Measurements from ENCODE around the gene COL6A2.
"Not testable (repeated sequence)": the region's sequence is repeated elsewhere in the genome, so short reads cannot be mapped to it uniquely, and the experiment has no call there.

The COL6A2 gene

DNA sequence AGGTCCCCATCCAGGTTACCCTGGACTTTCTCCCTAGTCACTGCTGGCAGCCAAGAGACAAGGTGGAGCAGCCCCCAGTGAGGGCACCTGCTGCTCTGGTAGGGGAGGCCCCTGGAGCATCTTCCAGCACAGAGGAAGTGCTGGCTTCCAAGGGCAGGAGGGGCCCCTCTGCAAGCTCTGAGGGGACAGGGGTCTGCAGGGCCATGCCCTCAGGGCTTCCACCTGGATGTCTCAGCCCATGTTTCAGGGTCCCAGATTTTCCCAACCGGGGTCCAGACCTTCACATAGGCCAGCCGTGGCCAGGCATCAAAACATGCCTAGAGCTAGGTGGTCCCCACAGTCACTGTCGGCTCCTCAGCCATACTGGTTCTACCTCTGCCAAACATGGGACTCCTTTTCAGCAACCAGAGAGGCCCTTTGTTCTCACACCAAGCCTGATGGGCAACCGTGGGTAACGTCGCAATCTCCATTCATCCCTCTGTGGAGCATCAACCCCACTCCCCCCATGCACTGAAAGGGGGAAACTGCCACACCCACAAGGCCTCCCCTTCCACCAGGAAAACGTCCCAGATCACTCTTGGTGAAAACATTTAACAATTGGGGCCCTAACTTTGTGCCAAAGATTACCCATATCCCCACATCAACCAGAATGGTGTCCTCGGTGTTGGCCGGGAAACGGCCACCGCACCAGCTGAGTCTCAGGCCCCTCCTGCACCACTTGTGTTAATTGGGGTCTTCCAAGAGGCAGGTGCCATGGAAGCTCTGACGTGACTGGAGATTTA is 1.9 kb upstream of the COL6A2 start:
- DNase-seq, result no peak

DNA sequence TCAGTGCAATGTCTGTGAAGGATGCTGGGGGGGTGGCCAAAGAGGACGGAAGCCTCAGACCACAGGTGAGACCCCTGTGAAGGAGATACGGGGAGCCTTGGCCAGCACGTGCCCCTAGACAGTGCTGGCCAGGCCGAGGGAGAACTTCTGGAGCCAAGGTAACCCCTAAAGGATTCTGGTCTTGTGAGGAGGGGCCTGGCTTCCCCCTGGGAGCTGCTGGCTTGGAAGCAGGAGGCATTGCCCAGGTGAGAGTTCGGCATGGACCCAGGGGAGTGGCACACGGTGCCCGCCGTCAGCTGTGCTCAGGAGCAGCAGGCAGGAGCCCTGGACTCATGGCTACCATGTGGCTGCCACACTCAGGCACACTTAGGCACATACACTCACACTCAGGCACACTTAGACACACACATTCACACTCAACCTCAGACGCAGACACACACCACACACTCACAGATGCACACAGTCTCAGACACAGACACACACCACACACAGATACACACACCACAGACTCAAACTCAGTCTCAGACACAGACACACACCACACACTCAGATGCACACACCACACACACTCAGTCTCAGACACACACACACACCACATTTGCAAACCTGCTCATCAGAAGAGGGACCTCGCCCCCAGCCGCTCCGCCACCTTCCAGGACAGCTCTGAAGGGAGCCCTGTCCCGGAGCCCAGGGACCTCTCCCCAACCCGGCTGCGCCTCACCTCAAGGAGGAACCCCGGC is 1.1 kb upstream of the COL6A2 start:
- no peak for DNase-seq

DNA sequence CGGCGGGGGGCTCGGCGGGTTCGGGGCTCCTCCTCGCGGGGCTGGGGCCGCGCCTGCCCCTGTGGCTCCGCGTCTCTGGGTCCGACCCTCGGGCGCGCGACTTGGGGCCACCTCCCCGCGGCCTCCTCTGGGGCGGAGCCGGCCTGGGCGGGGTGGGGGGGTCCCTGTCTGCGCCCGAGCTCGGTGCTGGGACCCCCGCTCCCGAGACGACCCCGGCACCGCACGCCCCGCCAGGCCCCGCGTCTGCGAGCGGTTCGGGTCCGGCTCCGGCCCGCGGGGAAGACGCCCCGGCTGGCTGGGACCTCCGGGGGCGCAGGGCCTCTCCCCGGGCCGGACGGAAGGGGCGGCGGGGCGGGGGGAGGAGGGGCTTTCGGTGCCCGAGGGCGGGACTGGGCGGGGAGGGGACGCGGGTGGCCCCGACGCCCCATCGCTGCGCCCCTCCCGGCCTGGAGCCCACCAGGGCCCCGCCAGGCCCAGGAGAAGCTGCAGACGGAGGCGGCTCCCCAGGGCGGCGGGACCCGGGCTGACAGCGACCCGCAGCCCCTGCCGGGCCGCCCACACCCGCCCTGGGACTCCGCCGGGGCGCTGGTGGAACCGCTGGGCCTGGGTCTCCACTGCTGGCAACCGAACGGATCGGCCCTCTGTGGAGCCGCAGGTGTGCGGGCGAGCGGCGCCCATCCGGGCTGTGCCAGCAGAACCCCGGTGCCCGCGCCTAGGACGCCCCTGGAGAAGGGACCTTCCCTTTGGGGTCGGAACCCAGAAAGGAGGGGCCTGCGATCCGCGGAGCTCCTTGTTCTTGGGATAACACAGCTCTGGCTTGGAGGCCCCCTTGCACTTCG is 610 bp downstream of the COL6A2 start:
- no peak for DNase-seq

DNA sequence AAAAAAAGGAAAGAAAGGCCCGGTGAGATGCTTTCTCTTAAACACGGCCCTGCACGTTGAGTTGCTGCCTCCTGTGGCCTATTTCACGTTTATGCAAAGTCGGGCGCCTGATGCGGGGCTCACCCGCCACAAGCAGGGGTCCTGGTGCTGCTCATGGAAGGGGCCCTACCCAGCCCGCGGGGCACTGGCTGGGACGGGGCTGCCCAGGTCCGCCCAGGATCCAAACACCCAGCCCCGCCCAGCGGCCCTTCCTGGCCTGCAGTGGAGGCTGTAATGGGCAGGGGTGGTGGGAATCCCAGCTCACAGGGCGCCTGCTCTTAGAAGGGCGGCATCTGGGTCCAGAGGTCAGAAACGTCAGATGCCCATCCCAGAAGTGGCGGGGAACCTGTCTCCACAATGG is 1.6 kb downstream of the COL6A2 start:
- DNase-seq, result no peak

DNA sequence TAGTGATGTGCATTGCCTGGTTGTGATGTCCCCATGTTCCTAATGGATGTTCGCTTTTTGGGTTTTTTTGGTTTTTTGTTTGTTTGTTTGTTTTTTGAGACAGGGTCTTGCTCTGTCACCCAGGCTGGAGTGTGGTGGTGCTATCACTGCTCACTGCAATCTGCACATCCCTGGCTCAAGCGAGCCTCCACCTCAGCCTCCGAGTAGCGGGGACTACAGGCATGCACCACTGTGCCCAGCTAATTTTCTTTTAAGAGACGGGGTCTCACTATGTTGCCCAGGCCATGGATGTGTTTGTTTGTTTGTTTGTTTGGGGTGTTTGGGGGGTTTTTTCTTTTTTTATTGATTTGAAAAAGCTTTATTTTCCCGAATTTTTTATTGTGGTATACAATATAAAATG is 2.1 kb downstream of the COL6A2 start:
- DNase-seq, result no peak

DNA sequence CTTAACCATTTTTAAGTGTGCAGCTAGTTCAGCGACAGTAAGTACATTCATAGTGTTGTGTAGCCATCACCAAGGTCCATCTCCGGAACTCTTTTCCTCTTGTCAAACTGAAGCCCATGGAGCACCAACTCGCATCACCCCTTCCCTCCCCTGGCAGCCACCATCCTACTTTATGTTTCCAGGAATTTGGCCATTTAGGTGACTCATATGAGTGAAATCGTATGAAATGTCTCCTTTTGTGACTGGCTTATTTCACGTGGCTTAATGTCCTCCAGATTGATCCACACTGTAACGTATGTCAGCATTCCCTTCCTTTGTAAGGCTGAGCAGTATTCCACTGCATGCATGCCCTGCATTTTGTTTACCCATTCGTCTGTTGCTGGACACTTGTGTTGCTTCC is 2.5 kb downstream of the COL6A2 start:
- no peak for DNase-seq

DNA sequence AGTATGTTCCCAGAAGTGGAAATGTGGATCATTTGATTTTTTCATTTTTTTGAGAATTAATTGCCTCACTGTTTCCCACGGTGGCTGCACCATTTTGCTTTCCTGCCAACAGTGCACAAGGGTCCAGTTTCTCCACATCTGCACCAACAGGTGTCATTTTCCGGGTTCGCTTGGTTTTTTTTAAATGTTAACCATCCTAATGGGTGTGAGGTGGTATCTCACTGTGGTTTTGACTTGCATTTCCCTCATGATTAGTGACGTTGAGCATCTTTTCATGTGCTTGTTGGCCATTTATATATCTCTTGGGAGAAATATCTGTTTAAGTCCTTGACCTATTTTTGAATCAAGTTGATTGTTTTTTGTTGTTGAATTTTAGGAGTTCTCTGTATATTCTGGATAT is 3.0 kb downstream of the COL6A2 start:
- DNase-seq, result no peak

DNA sequence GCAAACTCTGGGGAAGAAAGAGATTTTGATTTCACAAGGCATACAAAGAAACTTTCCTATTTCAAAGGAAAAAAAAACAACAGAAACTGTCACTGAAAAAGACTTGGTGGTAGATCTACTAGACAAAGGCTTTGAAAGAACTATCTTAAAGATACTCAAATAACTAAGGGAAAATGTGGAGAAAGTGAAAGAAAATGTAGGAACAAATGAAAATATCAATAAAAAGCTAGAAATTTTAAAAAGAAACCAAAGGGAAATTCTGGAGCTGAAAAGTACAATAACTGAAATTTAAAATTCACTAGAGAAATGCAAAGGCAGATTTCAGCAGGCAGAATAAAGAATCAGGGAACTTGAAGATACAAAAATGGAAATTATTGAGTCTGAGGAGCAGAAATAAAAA is 6.2 kb downstream of the COL6A2 start:
- no peak for DNase-seq

DNA sequence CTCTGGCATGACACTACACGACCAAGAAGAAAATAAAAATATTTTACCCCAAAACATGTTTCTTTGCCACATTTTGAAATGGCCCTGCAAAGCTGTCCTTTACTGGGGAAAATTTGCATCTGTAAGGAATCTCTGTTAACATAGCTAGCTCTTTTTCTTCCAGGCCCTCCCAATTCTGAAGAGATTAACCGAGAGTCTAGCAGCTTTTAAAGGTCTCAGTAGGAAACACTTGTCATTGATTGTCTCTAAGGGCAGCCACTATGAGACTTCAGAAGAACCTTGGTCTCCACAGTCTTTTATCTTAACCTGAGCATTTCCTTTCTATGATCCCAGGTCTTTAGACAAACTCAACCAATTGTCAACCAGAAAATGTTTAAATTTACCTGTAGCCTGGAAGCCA is 9.5 kb downstream of the COL6A2 start:
- DNase-seq, result not testable (repeated sequence)

DNA sequence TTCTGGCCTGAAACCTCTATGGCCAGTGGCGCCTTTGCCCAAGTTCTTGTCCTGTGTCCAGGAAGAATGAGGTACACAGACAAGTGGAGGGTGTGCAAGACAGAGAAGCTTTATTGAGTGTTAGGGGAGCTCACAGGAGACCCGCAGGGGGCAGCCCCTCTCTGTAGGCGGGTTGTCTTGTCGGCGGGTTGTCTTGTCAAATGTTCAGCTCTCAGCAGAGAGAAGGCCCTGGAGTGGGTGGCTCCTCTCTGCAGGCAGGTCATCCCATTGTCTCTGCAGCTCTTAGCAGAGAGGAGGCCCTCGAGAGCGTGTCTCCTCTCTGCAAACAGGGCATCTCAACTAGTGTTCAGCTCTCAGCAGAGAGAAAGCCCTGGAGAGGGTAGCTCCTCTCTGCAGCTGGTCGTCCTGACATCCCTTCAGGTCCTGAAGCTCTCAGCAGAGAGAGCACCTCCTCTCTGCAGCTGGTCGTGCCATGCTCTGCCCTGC is 11.0 kb downstream of the COL6A2 start:
- no peak for DNase-seq

DNA sequence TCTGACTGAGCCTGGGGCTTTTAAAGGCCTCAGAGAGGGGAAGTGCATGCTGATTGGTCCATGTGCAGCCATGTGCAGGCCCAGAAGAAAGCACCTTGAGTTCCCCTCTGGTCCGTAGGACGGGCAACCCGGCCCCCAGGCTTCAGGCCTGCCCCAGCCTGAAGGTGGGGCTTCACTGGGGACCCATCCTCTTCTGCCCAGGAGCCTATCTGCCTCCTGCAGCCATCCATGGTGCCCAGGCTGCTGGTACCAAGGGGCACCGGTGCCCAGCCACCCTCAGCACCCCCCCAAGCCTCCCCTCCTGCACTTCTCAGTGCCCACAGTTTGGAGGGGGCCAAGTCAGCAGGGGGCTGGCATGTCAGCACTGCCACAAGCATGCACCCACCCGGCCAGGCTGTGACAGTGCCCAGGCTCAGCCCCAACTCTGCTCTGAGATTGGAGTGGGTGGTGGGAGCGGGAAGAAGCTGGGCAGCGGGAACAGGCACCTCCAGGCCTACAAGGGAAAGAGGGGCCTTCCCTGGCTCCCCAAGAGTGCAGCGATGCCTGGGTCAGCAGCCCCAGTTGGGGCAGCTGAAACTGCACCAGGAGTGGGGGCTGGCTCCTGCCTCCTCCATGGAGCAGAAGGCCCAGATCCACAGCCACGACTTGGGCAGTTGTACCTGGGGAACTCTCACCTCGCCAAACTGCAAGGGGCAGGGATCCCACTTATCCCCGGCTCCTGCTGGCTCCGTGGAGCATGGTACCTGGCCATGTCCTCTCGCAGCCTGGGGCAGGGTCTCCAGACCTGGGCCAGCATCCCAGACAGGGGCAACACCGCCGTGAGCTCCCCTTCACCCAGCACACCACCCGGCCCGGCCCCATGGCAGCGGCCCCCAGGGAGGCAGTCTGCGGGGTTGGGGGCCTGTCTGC is 11.7 kb downstream of the COL6A2 start:
- DNase-seq, result no peak

DNA sequence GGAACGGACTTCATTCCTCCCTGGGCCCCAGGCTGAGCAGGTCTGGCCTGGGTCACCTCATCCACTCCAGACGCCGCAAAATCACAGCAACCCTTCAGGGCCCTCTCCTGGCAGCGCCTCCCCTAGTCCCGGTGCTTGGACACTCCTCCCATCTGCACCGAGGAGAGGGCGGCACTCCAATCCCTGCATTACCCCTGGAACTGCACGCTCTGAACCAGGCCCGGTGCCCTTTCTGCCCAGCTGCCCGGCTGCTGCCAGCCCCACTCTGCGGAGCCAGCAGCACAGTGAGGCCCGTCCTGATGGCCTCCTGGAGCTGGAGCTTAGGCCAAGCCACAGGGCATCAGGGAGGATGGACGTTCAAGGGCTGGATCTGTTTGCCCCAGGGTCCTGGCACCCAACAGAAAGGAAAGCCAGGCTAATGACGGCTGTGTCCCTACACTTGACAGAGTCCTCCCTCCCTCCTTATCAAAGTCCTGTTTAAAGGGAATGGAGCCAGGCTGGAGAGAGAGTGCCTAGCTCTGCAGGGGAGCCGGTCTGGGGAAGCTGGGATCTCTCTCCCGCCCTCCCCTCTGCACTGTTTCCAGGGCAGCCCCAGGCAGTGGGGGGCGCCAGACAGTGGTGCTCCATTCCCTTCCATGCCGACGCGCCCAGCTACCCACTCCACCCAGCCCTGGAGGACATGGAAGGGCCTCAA is 12.7 kb downstream of the COL6A2 start:
- DNase-seq, result no peak

DNA sequence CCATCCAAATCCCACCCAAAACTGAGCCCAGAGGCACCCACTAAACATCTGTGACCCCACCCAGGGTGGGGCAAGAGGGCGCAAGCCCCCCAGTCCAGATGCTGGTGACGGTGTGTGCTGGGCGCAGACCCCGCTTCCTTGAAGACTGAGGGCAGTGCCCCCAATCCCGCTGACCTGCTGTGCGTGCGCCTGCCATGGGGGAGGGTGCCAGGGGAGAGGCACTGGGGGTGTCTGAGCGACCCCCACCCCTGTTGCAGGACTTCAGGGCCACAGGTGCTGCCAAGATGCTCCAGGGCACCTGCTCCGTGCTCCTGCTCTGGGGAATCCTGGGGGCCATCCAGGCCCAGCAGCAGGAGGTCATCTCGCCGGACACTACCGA is 13.3 kb downstream of the COL6A2 start:
- DNase-seq, result no peak

DNA sequence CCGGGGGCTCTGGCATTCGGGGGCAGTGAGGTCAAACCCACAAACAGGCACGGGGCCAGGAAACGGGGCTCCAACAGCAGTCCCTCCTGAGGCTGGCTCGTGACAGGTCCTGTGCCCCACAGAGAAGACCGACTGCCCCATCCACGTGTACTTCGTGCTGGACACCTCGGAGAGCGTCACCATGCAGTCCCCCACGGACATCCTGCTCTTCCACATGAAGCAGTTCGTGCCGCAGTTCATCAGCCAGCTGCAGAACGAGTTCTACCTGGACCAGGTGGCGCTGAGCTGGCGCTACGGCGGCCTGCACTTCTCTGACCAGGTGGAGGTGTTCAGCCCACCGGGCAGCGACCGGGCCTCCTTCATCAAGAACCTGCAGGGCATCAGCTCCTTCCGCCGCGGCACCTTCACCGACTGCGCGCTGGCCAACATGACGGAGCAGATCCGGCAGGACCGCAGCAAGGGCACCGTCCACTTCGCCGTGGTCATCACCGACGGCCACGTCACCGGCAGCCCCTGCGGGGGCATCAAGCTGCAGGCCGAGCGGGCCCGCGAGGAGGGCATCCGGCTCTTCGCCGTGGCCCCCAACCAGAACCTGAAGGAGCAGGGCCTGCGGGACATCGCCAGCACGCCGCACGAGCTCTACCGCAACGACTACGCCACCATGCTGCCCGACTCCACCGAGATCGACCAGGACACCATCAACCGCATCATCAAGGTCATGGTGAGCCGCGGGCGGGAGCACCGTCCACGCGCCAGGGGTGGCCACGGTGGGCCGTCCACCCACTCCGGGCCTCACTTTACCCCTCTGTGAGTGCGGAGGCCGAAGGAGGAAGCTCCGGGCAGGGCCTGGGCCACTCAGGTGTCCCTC is 14.2 kb downstream of the COL6A2 start:
- DNase-seq, result no peak

DNA sequence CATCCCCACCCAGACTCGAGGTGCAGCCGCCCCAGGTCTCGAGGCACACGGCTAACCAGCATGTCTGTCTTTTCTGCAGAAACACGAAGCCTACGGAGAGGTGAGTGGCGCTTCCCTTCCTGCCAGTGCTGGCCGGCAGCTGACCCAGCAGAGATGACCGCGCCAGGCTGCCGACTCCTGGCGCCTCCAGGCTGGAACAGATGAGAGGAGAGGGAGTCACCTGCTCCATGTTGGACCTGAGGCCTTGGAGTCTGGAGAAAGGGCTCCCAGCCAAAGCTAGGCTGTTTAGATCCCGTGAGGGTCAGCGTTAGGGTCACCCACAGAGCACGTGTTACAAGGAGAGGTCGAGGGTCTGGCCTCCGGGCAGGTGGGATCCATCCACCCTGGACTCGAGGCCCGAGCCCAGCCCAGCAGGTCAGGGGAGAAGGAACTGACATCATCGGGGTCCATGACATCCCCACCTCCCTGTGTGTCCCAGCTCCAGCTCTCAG is 14.9 kb downstream of the COL6A2 start:
- DNase-seq, result no peak

DNA sequence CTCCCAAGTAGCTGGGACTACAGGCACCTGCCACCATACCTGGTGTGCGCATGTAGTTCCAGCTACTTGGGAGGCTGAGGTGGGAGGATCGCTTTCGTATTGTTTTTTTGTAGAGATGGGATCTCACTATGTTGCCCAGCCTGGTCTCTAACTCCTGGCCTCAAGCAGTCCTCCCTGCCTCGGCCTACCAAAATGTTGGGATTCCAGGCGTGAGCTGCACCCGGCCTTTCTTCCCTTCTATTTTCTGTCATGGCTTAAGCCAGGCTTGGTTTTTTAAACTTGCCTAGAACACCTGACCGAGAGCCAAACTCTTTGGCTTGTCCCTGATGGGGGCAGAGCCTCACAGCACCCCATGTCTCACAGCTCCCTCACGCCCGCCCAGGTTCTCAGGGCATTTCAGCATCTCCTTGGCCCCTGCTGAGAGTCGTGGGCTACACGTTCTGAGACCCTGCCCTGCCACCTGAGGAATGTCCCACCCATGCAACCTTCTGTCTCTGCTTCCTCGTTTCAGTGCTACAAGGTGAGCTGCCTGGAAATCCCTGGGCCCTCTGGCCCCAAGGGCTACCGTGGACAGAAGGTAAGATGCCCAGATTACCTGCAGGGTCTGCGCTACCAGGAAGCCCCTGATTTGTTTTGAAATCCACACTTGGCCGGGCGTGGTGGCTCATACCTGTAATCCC is 15.7 kb downstream of the COL6A2 start:
- no peak for DNase-seq

DNA sequence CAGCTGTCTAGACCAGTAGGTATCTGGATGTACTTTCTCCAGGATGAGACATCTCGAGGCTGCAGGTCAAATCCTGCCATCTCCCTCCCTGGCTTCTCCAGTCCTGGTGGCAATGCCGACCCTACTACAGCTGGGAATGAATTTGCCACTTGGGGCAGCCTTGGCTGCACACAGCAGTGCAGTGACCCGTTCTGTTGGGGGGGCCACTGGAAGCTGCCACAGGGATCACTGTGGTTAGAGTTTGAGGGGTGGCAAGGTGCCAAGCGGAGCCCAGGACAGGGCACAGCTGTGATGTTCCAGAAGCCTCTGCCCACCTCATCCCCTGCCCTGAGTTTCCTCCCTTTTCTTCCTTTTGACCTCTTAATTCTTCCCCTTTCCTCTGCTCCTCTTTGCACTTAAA is 17.1 kb downstream of the COL6A2 start:
- DNase-seq, result no peak

DNA sequence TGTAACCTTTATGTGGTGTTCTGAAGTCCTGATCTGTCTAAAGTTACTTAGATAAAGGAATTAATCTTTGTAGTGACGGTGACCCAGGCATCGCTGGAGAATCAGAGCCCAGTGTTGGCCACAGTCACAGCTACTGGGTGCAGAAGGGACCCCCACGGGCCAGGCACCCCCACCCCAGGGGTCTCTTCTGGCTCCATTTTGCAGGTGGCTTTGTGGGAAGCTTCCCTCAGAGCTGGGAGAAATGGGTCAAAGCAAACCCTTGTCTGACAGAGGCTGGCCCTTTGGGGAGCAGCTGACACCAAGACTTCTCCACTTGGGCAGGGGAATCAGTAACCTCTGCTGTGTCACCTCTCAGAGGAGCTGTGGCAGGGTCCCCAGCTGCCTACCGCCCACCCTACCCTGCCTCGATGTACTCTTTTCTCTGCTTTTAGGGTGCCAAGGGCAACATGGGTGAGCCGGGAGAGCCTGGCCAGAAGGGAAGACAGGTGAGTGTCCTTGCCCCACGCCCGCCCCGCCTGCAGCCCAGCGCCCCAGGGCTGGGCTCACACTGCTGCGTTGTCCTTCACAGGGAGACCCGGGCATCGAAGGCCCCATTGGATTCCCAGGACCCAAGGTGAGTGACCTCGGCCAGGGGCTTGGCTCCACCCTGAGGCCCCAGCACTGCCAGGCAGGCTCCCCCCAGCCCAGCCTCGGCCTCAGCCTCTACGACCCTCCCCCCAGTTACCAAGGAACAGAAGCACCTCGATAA is 17.7 kb downstream of the COL6A2 start:
- no peak for DNase-seq

DNA sequence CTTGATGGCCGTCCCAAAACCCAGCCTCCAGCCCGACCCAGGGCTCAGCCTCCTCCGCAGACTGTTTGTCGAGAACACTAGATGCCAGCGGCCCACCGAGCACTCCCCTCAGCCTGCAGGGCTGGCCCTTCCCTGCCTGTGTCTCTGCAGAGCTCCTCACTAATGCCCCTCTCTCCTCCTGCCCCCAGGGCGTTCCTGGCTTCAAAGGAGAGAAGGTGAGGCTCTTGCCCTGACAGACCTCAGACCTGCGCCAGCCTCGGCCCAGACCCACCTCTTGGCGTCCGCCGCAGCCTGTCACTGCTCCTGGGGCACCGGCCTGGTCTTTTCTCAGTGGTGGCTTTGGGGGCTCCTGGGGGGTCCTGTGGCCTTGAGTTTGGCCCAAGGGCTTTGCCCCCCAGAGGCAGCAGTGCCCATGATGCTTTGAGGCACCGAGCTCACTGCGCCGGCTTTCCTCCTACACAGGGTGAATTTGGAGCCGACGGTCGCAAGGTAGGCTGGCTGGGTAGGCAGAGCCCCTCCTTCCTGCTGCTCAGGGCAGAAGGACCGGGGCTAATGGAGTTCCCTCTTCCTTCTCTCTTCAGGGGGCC is 18.4 kb downstream of the COL6A2 start:
- DNase-seq, result no peak
